ENCODE measurements around the gene ENTHD1.
"Not testable (repeated sequence)": the region's sequence is repeated elsewhere in the genome, so short reads cannot be mapped to it uniquely, and the experiment has no call there.

ENTHD1 gene

DNA sequence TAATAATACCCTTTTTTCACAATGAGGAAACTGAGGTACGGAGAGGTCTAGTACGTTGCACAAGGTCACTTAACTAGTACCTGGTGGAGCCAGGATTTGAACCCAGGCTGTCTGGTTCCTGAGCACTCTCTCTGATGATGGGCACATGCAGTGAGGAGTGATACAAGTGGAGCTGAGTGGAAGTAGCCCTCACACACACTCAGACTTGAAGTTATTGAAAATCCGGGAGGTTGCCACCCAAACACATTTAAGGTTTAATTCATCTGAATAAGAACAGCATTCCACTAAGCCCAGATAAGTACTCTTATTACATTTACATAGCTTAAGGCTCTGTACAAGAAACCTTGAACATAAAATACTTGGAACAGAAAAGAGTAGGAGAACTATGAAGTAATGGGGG lies 12.1 kb upstream of the ENTHD1 start:
- no peak overlapping the region for H3K4me3 ChIP-seq (ENCODE audit: low read length)
- H3K9me2 ChIP-seq (replicated peaks; ENCODE audit: control insufficient read depth, low read length): no peaks in the 10 kb centered on the region
- no peaks in the 10 kb centered on the region for H3K79me2 ChIP-seq (ENCODE audit: control insufficient read depth, low read length)
- H3F3A ChIP-seq (ENCODE audit: control insufficient read depth, insufficient read depth): no peaks in the 10 kb centered on the region
- TF ChIP-seq, protein P1, sequence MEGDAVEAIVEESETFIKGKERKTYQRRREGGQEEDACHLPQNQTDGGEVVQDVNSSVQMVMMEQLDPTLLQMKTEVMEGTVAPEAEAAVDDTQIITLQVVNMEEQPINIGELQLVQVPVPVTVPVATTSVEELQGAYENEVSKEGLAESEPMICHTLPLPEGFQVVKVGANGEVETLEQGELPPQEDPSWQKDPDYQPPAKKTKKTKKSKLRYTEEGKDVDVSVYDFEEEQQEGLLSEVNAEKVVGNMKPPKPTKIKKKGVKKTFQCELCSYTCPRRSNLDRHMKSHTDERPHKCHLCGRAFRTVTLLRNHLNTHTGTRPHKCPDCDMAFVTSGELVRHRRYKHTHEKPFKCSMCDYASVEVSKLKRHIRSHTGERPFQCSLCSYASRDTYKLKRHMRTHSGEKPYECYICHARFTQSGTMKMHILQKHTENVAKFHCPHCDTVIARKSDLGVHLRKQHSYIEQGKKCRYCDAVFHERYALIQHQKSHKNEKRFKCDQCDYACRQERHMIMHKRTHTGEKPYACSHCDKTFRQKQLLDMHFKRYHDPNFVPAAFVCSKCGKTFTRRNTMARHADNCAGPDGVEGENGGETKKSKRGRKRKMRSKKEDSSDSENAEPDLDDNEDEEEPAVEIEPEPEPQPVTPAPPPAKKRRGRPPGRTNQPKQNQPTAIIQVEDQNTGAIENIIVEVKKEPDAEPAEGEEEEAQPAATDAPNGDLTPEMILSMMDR (IDR thresholded peaks at IDR 0.05; ENCODE audit: low read depth, low read length, poor library complexity, severe bottlenecking): no peak
- TF ChIP-seq EZH2phosphoT487 (IDR thresholded peaks at IDR 0.05; ENCODE audit: borderline replicate concordance, low read length): no peak
- H3K27me3 ChIP-seq (ENCODE audit: control insufficient read depth, low read length): peaks cover 11% of the 10 kb centered on the region
- H3K4me2 ChIP-seq (ENCODE audit: low read length): no peak overlapping the region
- H3K9me3 ChIP-seq (ENCODE audit: control insufficient read depth, insufficient read depth, low read length): no peaks in the 10 kb centered on the region
- H3K36me3 ChIP-seq (ENCODE audit: control insufficient read depth, low read length): no peaks in the 10 kb centered on the region
- H4K20me1 ChIP-seq (ENCODE audit: control insufficient read depth, insufficient read depth, low read depth, low read length): no peaks in the 10 kb centered on the region
- no peak overlapping the region for H3K27ac ChIP-seq (ENCODE audit: low read depth, low read length)
- no peaks in the 10 kb centered on the region for H3K4me1 ChIP-seq (ENCODE audit: control insufficient read depth, low read length)

DNA sequence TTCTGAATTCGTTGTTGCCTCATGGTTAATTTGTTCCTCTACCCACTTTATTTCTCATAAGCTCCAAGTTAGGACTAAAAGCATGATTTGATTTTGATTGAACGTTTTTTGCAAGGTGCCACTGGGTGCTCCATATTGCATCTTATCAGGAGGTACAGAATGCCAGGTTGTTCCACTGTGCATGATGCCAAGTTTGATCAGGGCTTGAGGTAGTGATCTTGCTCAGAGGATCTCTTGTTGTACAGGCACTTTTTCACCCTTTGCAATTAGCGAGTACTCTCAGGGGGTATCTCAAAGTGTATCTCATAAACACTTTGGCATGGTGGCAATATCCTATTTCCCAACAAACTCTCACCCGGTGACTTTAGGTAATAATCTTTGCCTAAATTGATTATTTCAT lies 11.3 kb upstream of the ENTHD1 start:
- Histone ChIP-seq H3K27me3 (ENCODE audit: control insufficient read depth, low read length) (peaks cover 15% of the 10 kb centered on the region), H3K4me1 (ENCODE audit: control insufficient read depth, low read length) (no peaks in the 10 kb centered on the region), H3K36me3 (ENCODE audit: control insufficient read depth, low read length) (no peaks in the 10 kb centered on the region), H3K4me2 (ENCODE audit: low read length) (no peak overlapping the region), H3K27ac (ENCODE audit: low read depth, low read length) (no peak overlapping the region), H4K20me1 (ENCODE audit: control insufficient read depth, insufficient read depth, low read depth, low read length) (no peaks in the 10 kb centered on the region), H3F3A (ENCODE audit: control insufficient read depth, insufficient read depth) (no peaks in the 10 kb centered on the region), H3K79me2 (ENCODE audit: control insufficient read depth, low read length) (no peaks in the 10 kb centered on the region), H3K9me3 (ENCODE audit: control insufficient read depth, insufficient read depth, low read length) (no peaks in the 10 kb centered on the region), H3K9me2 (replicated peaks; ENCODE audit: control insufficient read depth, low read length) (no peaks in the 10 kb centered on the region), H3K4me3 (ENCODE audit: low read length) (no peak overlapping the region)
- TF ChIP-seq, protein P1 (IDR thresholded peaks at IDR 0.05; ENCODE audit: low read depth, low read length, poor library complexity, severe bottlenecking): no peak
- no peak for TF ChIP-seq EZH2phosphoT487 (IDR thresholded peaks at IDR 0.05; ENCODE audit: borderline replicate concordance, low read length)

DNA sequence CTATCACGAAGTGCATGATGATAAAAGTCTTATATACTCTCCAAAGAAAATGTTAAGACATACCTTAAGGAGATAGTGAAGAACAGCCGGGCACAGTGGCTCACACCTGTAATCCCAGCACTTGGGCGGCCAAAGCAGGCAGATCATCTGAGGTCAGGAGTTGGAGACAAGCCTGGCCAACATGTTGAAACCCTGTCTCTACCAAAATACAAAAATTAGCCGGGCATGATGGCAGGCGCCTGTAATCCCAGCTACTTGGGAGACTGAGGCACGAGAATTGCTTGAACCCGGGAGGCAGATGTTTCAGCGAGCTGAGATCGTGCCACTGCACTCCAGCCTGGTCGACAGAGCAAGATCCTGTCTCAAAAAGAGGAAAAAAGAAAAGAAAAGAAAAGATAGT lies 10.5 kb upstream of the ENTHD1 start:
- not testable (repeated sequence) for H3K79me2 ChIP-seq (ENCODE audit: control insufficient read depth, low read length); H3K4me3 ChIP-seq (ENCODE audit: low read length); H3K27ac ChIP-seq (ENCODE audit: low read depth, low read length); H3K4me2 ChIP-seq (ENCODE audit: low read length); H4K20me1 ChIP-seq (ENCODE audit: control insufficient read depth, insufficient read depth, low read depth, low read length); H3F3A ChIP-seq (ENCODE audit: control insufficient read depth, insufficient read depth); H3K9me2 ChIP-seq (replicated peaks; ENCODE audit: control insufficient read depth, low read length); H3K36me3 ChIP-seq (ENCODE audit: control insufficient read depth, low read length); H3K4me1 ChIP-seq (ENCODE audit: control insufficient read depth, low read length); H3K9me3 ChIP-seq (ENCODE audit: control insufficient read depth, insufficient read depth, low read length)
- peaks cover 17% of the 10 kb centered on the region for H3K27me3 ChIP-seq (ENCODE audit: control insufficient read depth, low read length)

DNA sequence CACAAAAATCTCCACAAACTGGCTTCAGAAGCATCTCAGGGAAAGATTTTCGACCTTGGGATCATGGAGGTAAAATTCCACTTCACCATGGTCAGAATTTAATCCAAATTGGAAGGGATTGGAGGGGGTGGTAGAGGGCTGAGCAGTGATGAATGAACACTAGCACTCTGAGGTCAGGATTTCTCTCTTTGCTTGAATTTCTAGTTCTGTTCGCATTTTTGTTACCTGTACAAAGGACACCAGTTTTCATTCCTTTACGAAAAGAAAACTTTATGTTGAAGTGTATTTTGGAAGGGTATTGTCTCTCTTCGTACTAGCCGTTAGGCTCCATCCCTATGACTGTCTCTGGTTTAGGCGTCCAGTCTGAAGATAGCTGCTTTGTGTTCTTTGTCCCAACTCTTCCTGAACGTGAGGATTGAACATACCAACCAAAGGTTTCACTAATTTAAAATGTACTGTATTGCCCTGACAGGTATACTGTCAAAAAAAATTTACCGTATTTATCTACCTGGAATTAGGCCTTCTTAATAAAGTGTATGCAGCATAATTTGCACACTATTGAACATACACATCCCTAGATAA lies 8.1 kb upstream of the ENTHD1 start:
- Histone ChIP-seq H3K9me2 (replicated peaks; ENCODE audit: control insufficient read depth, low read length) (no peaks in the 10 kb centered on the region), H3K4me2 (ENCODE audit: low read length) (no peak overlapping the region), H4K20me1 (ENCODE audit: control insufficient read depth, insufficient read depth, low read depth, low read length) (no peaks in the 10 kb centered on the region), H3K27me3 (ENCODE audit: control insufficient read depth, low read length) (peaks cover 20% of the 10 kb centered on the region), H3K79me2 (ENCODE audit: control insufficient read depth, low read length) (no peaks in the 10 kb centered on the region), H3K4me1 (ENCODE audit: control insufficient read depth, low read length) (peaks cover 4% of the 10 kb centered on the region; the same call in 1 of the 2 replicates), H3K36me3 (ENCODE audit: control insufficient read depth, low read length) (no peaks in the 10 kb centered on the region), H3F3A (ENCODE audit: control insufficient read depth, insufficient read depth) (no peaks in the 10 kb centered on the region), H3K4me3 (ENCODE audit: low read length) (no peak overlapping the region), H3K9me3 (ENCODE audit: control insufficient read depth, insufficient read depth, low read length) (no peaks in the 10 kb centered on the region), H3K27ac (ENCODE audit: low read depth, low read length) (no peak overlapping the region)
- TF ChIP-seq, protein P1 (IDR thresholded peaks at IDR 0.05; ENCODE audit: low read depth, low read length, poor library complexity, severe bottlenecking): no peak
- TF ChIP-seq EZH2phosphoT487 (IDR thresholded peaks at IDR 0.05; ENCODE audit: borderline replicate concordance, low read length): no peak

All from DOHH2 (cell line).